Measurements from ENCODE around the gene SCAF4. TPM values are rescaled to one million over a fixed set of nuclear protein-coding genes. Genes with fewer than 3 reads are reported as not detected.

SCAF4 gene
- polyA plus RNA-seq, 2 of the 4 experiments (the other 2 are of a cell fraction), result 10.4 to 16.6 TPM

DNA sequence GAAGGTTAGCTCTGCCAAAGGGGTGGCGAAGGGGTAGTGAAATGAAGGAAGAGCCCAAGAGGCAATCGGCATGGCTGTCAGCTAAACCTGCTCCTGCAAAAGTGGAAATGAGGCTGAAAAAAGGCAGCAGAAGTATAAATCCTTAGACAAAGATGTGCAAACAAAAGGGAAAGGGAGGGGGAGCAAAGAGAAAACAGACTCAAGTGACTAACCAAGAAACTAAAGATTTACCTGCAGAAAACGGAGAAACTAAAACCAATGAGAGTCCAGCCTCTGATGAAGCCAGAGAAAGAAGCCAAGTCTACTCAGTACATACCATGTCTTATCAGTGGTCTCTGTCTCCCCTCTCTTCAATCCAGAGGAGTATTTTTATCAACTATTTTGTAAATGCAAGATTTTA, 25.4 kb downstream of the SCAF4 start:
- POLR2A ChIA-PET, result no interaction called here
- FAIRE-seq (no peak), DNase-seq (ENCODE audit: low read depth in 1 of 2, low spot score in 1 of 2) (no peak)

DNA sequence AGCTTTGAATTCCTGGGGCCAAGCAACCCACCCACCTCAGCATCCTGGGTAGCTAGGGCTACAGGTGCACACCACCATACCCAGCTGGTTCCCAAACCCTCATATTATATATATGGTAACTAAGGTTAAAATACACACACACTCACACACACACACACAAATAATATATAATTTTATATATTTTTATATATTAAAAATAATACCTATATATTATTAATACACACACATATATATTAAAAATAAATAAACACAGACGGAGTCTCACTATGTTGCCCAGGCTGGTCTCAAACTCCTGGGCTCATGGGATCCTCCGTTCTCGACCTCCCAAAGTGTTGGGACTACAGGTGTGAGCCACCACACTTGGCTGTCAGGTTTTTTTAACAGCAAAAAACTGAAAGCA, 31.9 kb downstream of the SCAF4 start:
- Histone ChIP-seq H3K9me3 (no peaks in the 10 kb centered on the region), H3K27ac (no peak overlapping the region), H3K4me1 (no peaks in the 10 kb centered on the region), H3K4me2 (no peak overlapping the region), H3K4me3 (no peak overlapping the region)
- ATAC-seq (no peak), FAIRE-seq (no peak), DNase-seq (ENCODE audit: low read depth in 1 of 2, low spot score in 1 of 2) (no peak)
- WGBS (ENCODE audit: missing lambda C conversion rate), result 87% methylated on average over 3 of the region's 3 CpGs
- POLR2A ChIA-PET, result no interaction called here
- CTCF ChIA-PET, result no interaction called here
- TF ChIP-seq MYC (IDR thresholded peaks at IDR 0.05; ENCODE audit: borderline replicate concordance, low read length) (no peak), NPAS2 (CRISPR knock-in tag; IDR thresholded peaks at IDR 0.05; ENCODE audit: borderline replicate concordance) (no peak), CBX8 (IDR thresholded peaks at IDR 0.05) (no peak), CHD2 (IDR thresholded peaks at IDR 0.05; ENCODE audit: low read length, partially characterized antibody) (no peak), FOSL2 (IDR thresholded peaks at IDR 0.05) (no peak), FOSL2 (CRISPR knock-in tag; IDR thresholded peaks at IDR 0.05) (no peak)

More for the DNA sequence above, 25.4 kb downstream of the SCAF4 start:
- Histone ChIP-seq H3K27ac (no peak overlapping the region), H3K4me3 (no peak overlapping the region), H3K4me2 (no peak overlapping the region), H3K9me3 (no peaks in the 10 kb centered on the region), H3K4me1 (peaks cover 17% of the 10 kb centered on the region; the same call in 2 of the 3 replicates)
- 92% methylated on average over 3 of the region's 3 CpGs for WGBS (ENCODE audit: missing lambda C conversion rate)
- TF ChIP-seq MAZ (IDR thresholded peaks at IDR 0.05; ENCODE audit: borderline replicate concordance, low read depth, low read length) (no peak), CBX2 (IDR thresholded peaks at IDR 0.05; ENCODE audit: borderline replicate concordance, low read depth) (no peak), TP53 (CRISPR knock-in tag; IDR thresholded peaks at IDR 0.05) (no peak), MAFK (IDR thresholded peaks at IDR 0.05; ENCODE audit: partially characterized antibody) (no peak), ZC3H11A (IDR thresholded peaks at IDR 0.05) (no peak), JUNB (IDR thresholded peaks at IDR 0.05) (no peak), NR3C1 (IDR thresholded peaks at IDR 0.05) (no peak), POLR2A (IDR thresholded peaks at IDR 0.05; ENCODE audit: low read length) (no peak), JUN (IDR thresholded peaks at IDR 0.05) (no peak), POLR2AphosphoS2 (conservative IDR thresholded peaks at IDR 0.05; ENCODE audit: low read length) (no peak), MYC (IDR thresholded peaks at IDR 0.05; ENCODE audit: borderline replicate concordance, low read length) (no peak)
- TF ChIP-seq, protein P1, sequence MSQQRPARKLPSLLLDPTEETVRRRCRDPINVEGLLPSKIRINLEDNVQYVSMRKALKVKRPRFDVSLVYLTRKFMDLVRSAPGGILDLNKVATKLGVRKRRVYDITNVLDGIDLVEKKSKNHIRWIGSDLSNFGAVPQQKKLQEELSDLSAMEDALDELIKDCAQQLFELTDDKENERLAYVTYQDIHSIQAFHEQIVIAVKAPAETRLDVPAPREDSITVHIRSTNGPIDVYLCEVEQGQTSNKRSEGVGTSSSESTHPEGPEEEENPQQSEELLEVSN (IDR thresholded peaks at IDR 0.05; ENCODE audit: borderline replicate concordance, low read depth), result no peak
- no peak for ATAC-seq
- CTCF ChIA-PET, result no interaction called here

- H3K4me3 ChIP-seq, result no peak overlapping the region
- no peak for TF ChIP-seq HOXB13 (CRISPR knock-in tag; IDR thresholded peaks at IDR 0.05; ENCODE audit: low read depth)
- no peak for TF ChIP-seq TP53 (CRISPR knock-in tag; IDR thresholded peaks at IDR 0.05)
- TF ChIP-seq JUN (IDR thresholded peaks at IDR 0.05), result no peak
- TF ChIP-seq FOSB (CRISPR knock-in tag; IDR thresholded peaks at IDR 0.05), result no peak
- no peak for TF ChIP-seq MYC (IDR thresholded peaks at IDR 0.05; ENCODE audit: borderline replicate concordance, low read length)
- TF ChIP-seq PBX3 (IDR thresholded peaks at IDR 0.05), result no peak
- no peak for TF ChIP-seq POLR2A (IDR thresholded peaks at IDR 0.05; ENCODE audit: low read length)
- TF ChIP-seq, protein P2, sequence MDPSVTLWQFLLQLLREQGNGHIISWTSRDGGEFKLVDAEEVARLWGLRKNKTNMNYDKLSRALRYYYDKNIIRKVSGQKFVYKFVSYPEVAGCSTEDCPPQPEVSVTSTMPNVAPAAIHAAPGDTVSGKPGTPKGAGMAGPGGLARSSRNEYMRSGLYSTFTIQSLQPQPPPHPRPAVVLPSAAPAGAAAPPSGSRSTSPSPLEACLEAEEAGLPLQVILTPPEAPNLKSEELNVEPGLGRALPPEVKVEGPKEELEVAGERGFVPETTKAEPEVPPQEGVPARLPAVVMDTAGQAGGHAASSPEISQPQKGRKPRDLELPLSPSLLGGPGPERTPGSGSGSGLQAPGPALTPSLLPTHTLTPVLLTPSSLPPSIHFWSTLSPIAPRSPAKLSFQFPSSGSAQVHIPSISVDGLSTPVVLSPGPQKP (IDR thresholded peaks at IDR 0.05; ENCODE audit: low read depth, low read length), result no peak
- no peak for TF ChIP-seq ZC3H11A (IDR thresholded peaks at IDR 0.05)
- TF ChIP-seq NR3C1 (IDR thresholded peaks at IDR 0.05), result no peak
- TF ChIP-seq RNF2 (IDR thresholded peaks at IDR 0.05; ENCODE audit: borderline replicate concordance, low read depth), result no peak
- no peak for TF ChIP-seq JUNB (IDR thresholded peaks at IDR 0.05)
- TF ChIP-seq, protein P1 (IDR thresholded peaks at IDR 0.05; ENCODE audit: borderline replicate concordance, low read depth), result no peak
- TF ChIP-seq, protein P3, sequence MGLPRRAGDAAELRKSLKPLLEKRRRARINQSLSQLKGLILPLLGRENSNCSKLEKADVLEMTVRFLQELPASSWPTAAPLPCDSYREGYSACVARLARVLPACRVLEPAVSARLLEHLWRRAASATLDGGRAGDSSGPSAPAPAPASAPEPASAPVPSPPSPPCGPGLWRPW (IDR thresholded peaks at IDR 0.05), result no peak
- TF ChIP-seq, protein P4, sequence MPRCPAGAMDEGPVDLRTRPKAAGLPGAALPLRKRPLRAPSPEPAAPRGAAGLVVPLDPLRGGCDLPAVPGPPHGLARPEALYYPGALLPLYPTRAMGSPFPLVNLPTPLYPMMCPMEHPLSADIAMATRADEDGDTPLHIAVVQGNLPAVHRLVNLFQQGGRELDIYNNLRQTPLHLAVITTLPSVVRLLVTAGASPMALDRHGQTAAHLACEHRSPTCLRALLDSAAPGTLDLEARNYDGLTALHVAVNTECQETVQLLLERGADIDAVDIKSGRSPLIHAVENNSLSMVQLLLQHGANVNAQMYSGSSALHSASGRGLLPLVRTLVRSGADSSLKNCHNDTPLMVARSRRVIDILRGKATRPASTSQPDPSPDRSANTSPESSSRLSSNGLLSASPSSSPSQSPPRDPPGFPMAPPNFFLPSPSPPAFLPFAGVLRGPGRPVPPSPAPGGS (IDR thresholded peaks at IDR 0.05), result no peak
- no peak for TF ChIP-seq RARB (CRISPR knock-in tag; IDR thresholded peaks at IDR 0.05)
- no peak for TF ChIP-seq GATA3 (IDR thresholded peaks at IDR 0.05; ENCODE audit: borderline replicate concordance)
- no peaks in the 10 kb centered on the region for H3K9me3 ChIP-seq
- ATAC-seq, result no peak
- no peak for DNase-seq (ENCODE audit: low read depth in 1 of 2, low spot score in 1 of 2)
- POLR2A ChIA-PET, result no interaction called here
- CTCF ChIA-PET, result no interaction called here
- no peak for FAIRE-seq
- H3K27ac ChIP-seq, result no peak overlapping the region
- H3K4me2 ChIP-seq, result no peak overlapping the region
- no peaks in the 10 kb centered on the region for H3K4me1 ChIP-seq
Measured at GRCh38 chr21:31698461-31698860, 33.5 kb downstream of the SCAF4 start.

Data from A549 (cell line).